NB4 (cell line): ENCODE results near the gene CYYR1.

Source experiments
- CTCF ChIP-seq: IDR thresholded peaks from one replicate; pipeline ENCODE4 v1.5.1; 2012; ENCODE audit warnings: low read depth, low read length
- MAX ChIP-seq: IDR thresholded peaks from 2 replicates; pipeline ENCODE4 v1.6.1; 2011; ENCODE audit warnings: low read depth, low read length
- POLR2A ChIP-seq: IDR thresholded peaks from 2 replicates; pipeline ENCODE4 v1.6.1; 2011; ENCODE audit warnings: mild to moderate bottlenecking; ENCODE audit not compliant: insufficient read length; ENCODE audit errors: extremely low read depth

GRCh38 chr21:26505211-26505610 is 67.9 kb downstream of the CYYR1 start:
- TF ChIP-seq CTCF: no peak
- no peak for TF ChIP-seq POLR2A
- TF ChIP-seq MAX: no peak
